DND-41 (cell line): ENCODE data around the gene SCG5.

Source experiments
- EZH2 ChIP-seq: IDR thresholded peaks from 3 replicates; pipeline ENCODE4 v1.6.1; 2012; ENCODE audit warnings: borderline replicate concordance, low read depth, mild to moderate bottlenecking, moderate library complexity, low read length, inconsistent platforms; ENCODE audit not compliant: severe bottlenecking
- TF ChIP-seq, protein P1 (sequence below): IDR thresholded peaks from 2 replicates; pipeline ENCODE4 v1.5.1; 2012; ENCODE audit warnings: borderline replicate concordance, low read length, moderate library complexity, mild to moderate bottlenecking; ENCODE audit not compliant: poor library complexity, severe bottlenecking; ENCODE audit errors: extremely low read depth

DNA sequence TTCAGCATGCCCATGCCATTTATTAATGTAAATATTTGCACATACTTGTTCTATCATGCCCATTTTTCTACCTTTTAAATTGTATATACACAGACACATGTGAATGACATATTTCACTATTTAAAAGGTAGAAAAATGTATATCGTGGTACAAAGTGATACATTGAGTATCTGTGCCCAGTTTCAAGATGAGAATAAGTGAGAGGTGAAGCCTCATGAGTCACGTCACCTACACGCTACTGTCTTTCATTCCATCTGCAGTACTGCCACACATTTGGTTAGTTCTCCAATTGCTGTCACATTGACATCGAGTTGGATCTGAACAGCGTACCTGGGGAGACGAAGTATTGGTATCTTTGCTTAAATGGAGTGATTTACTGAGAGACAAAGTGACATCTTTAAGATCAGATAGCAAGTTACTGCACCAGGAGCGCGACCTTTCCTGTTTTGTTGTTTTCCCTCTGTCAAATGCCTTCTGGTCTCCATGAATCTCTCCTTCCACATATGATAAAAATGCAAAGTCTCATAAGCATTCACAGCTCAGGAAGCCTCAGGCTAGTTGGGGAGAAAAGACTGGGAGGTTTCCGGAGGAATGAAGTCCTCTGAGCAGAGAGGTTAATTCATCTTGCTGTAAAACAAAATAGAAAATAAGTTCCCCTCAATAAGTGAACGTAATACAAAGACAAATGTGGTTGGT lies 88.3 kb downstream of the SCG5 start:
- TF ChIP-seq, protein P1, sequence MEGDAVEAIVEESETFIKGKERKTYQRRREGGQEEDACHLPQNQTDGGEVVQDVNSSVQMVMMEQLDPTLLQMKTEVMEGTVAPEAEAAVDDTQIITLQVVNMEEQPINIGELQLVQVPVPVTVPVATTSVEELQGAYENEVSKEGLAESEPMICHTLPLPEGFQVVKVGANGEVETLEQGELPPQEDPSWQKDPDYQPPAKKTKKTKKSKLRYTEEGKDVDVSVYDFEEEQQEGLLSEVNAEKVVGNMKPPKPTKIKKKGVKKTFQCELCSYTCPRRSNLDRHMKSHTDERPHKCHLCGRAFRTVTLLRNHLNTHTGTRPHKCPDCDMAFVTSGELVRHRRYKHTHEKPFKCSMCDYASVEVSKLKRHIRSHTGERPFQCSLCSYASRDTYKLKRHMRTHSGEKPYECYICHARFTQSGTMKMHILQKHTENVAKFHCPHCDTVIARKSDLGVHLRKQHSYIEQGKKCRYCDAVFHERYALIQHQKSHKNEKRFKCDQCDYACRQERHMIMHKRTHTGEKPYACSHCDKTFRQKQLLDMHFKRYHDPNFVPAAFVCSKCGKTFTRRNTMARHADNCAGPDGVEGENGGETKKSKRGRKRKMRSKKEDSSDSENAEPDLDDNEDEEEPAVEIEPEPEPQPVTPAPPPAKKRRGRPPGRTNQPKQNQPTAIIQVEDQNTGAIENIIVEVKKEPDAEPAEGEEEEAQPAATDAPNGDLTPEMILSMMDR: no peak
- TF ChIP-seq EZH2: no peak
